HUDEP-2 (cell line): Measurements from ENCODE around the gene COQ10B.

Source experiments
- DNase-seq, 76 experiments: peaks; one replicate each; lab custom pipeline; 2025; ENCODE audit not compliant: unreplicated experiment in 76 of 76; lab: John Stamatoyannopoulos, UW

The COQ10B gene

GRCh38 chr2:197499594-197500502, 46.5 kb downstream of the COQ10B start, which contains the start of the genes HSPD1 and HSPE1:
TSS of gene HSPD1 (minus strand) at chr2:197499840. CDS start at chr2:197498848, 992 bp downstream.
TSS of gene HSPE1 (plus strand) at chr2:197500379. CDS start at chr2:197500437, 58 bp downstream.
- DNase-seq: peak in 75 of 76 experiments; percentile 65 to 99 (median 97)

- no peak for DNase-seq
Observed at GRCh38 chr2:197500503-197501131, 47.3 kb downstream of the COQ10B start.

GRCh38 chr2:197502201-197502600, 48.8 kb downstream of the COQ10B start:
- no peak for DNase-seq

DNA sequence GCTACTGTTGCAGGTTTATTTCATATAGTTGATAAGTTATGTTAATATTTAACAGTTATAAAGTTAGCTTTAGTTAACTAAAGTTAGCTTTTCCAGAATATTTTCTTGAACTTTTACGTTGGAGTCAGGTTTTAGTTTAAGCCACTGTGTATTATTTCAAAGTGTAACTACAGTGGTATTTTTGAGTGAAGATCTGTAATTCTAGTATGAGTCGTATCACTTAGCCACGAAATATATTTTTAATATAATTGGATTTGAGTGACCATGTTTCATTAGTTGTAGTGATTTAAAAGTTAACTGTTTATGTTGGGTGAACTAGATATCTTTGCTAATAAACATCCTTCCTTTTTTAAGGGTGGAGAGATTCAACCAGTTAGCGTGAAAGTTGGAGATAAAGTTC, 49.3 kb downstream of the COQ10B start:
- DNase-seq: no peak

DNA sequence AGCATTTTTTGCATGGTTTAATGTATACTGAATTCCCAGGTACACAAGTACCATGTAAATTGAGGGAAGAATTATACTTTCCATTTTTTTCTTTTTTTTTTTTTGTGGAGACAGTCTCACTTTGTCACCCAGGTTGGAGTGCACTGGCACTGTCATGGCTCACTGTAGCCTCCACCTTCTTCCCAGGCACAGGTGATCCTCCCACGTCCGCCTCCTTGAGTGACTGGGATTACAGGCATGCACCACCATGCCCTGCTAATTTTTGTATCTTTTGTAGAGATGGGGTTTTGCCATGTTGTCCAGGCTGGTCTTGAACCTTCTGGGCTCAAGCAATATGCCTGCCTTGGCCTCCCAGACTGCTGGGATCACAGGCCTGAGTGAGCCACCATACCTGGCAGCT, 50.6 kb downstream of the COQ10B start:
- DNase-seq: no peak

GRCh38 chr2:197504512-197504911, 51.2 kb downstream of the COQ10B start:
- no peak for DNase-seq

DNA sequence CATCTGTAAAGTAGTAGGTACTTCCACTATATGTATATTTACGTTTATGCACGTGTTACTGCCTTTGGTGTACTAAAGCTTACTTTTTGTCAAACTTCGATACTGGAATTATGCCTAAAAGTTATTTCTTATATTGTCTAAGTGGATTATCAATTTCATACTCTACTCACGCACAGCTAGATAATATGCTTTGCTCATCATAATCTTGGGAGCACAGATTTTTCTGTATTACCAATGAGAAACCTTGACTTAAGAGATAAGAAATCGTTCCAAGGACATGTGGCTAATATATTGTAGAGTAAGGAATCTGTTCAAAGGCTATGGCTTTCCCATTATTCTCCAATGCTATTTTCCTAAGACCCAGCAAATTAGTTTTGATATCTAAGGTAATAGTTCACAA, 53.3 kb downstream of the COQ10B start:
- DNase-seq: no peak

DNA sequence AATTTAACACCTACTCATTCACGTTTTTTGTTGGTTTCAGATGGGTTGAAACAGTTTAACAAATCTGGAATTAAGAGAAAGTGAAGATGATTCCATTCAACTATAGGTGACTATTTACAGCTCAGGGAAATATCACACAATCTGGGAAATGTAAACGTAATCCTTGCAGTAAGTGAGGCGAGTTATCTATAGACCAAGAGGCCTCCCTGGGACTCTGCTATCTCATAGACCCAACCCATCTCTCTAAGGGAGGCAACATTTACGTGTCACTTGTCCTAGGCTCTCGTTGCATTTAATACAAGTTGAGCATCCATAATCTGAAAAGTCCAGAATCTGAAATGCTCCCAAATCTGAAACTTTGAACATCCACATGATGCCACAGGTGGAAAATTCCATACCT, 60.6 kb downstream of the COQ10B start:
- DNase-seq: peak in 18 of 76 experiments; percentile 3 to 45 (median 24)

DNA sequence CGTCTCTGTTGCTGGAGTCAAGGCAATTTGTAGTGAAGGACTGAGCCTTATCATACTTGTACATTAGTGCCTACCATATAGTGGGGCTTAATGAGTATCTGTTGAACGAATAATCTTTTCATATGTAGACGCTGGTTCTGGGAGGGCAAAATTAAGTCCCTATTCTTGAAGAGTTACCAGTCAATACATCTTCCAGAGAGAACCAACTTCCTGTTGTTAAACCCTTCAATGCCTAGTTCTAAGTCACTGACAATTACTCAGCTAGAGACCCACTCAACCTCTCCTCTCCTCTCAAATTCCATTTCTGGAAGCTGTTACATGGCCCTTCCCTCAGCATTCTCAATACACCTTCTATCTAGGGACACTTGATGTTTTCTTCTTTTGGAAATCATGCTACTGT, 61.4 kb downstream of the COQ10B start:
- DNase-seq: no peak

DNA sequence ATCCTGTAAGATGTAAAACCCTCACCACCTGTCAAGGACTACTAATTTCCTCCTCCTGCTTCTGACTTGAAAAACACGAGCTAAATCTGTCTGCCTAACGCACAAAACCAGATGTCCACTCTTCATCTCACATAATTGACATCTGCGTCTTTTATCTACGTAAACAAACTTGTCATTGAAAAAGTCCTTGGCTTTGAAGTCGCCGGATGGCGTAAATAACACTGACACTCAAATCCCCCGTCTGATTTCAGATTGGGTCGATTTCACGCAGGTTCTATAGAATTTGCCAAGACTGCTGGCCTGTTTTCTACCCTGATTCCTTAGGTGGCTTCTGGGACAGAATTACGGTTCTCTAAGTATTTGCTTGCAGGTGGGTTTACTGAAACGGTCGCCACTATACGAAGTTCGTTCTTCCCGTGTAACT, 62.0 kb downstream of the COQ10B start:
- peak in 3 of 76 experiments; percentile 14 to 54 (median 48) for DNase-seq

GRCh38 chr2:197515739-197516392, 62.5 kb downstream of the COQ10B start, which contains the start of gene MOB4:
TSS of gene MOB4 (plus strand) at chr2:197516066. CDS start at chr2:197516087, 21 bp downstream.
- DNase-seq: peak in 75 of 76 experiments; percentile 42 to 95 (median 89)

GRCh38 chr2:197516393-197516761, 63.0 kb downstream of the COQ10B start:
- DNase-seq: peak in 1 of 76 experiments; percentile 17

DNA sequence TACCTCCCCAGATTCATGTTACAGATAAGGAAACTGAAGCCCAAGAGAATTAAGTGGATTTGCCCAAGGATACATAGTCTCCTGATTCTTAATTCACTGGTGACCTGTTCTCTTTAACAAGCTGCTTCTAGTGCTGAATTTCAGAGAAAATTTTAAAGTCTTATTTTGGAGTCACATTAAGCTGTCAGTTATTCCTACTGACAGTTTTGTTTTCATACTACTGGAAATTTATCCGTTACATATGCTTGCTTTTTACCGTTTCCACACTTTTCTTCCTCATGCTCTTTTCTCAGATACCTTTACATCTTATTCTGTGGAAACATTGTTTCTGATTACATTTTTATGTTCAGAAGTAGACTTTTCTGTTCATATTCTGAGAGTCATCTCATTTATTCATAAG, 63.8 kb downstream of the COQ10B start:
- no peak for DNase-seq
